Transverse colon (tissue), 4 donors: ENCODE data around the gene OSBPL2. TPM values are rescaled to one million over a fixed set of nuclear protein-coding genes. Genes with fewer than 3 reads are reported as not detected.

Experiments
- DNase-seq: peaks from one replicate; pipeline ENCODE4 v3.0.0-alpha.2; 2019
- H3K27ac ChIP-seq, 4 donors: fragments of 200-600 bp; sonication (generic); 2 replicates each; pipeline ENCODE4 v1.5.1; 2016 to 2018; ENCODE audit warnings: inconsistent platforms in 4 of 4
- H3K27me3 ChIP-seq: fragments of 200-600 bp; sonication (generic); 2 replicates; pipeline ENCODE4 v1.5.1; 2017; ENCODE audit warnings: inconsistent platforms
- H3K36me3 ChIP-seq, 4 donors: fragments of 200-600 bp; sonication (generic); 2 replicates each; pipeline ENCODE4 v1.5.1; 2017 to 2019; ENCODE audit warnings: inconsistent platforms in 4 of 4
- H3K4me1 ChIP-seq, 4 donors: fragments of 200-600 bp; sonication (generic); 2 replicates each; pipeline ENCODE4 v1.5.1; 2017 to 2020; ENCODE audit warnings: inconsistent platforms in 4 of 4
- H3K4me3 ChIP-seq, 4 donors: fragments of 200-600 bp; sonication (generic); 1 replicate in 1 of 4; 2 replicates in 3 of 4; pipeline versions ENCODE4 v1.5.1 to v1.6.1; 2017 to 2019; ENCODE audit warnings: inconsistent platforms in 4 of 4
- H3K9me3 ChIP-seq, 2 donors: fragments of 200-600 bp; sonication (generic); 2 replicates each; pipeline ENCODE4 v1.5.1; 2017 to 2019; ENCODE audit warnings: inconsistent platforms in 2 of 2
- CTCF ChIP-seq, 5 experiments: fragments of 200-600 bp in 3 of 5; fragments of 450-650 bp in 2 of 5; sonication (generic) in 3 of 5; IDR thresholded peaks; 1 replicate in 2 of 5; 2 replicates in 3 of 5; pipeline ENCODE4 v1.5.1; 2016 to 2017; ENCODE audit warnings: antibody characterized with exemption in 5 of 5, inconsistent platforms in 3 of 5, mild to moderate bottlenecking in 2 of 5, moderate library complexity in 1 of 5
- EP300 ChIP-seq: sonication (generic); formaldehyde crosslinking; IDR thresholded peaks from one replicate; pipeline ENCODE4 v1.6.1; 2017; ENCODE audit warnings: antibody characterized with exemption, low read depth
- POLR2A ChIP-seq: fragments of 450-650 bp; IDR thresholded peaks from one replicate; pipeline ENCODE4 v1.6.1; 2016; ENCODE audit warnings: antibody characterized with exemption, mild to moderate bottlenecking, moderate library complexity
- POLR2AphosphoS5 ChIP-seq, 3 donors: sonication (generic); formaldehyde crosslinking; IDR thresholded peaks; one replicate each; pipeline ENCODE4 v1.6.1; 2016; ENCODE audit warnings: antibody characterized with exemption in 3 of 3
- WGBS, 2 donors: methylation state at CpG; one replicate each; pipeline ENCODE4 v1.1.5; 2018; ENCODE audit warnings: low coverage in 1 of 2; 5-methylcytosine and 5-hydroxymethylcytosine counted together
- in situ Hi-C, 4 donors: fragments of 200-750 bp; cut with MboI; loops; one replicate each; pipeline versions ENCODE4 v1.15.0 to v1.15.1; 2017; ENCODE audit warnings: low sequenced_read_pairs in 3 of 4, low pct_ligation_motif_present in 1 of 4, low pct_unique_long_range_greater_than_20kb in 1 of 4
- intact Hi-C: fragments of 100-400 bp; cut with DNase I; formaldehyde crosslinking; loops from one replicate; pipeline ENCODE4 v1.15.1; 2023; ENCODE audit warnings: low total_unique reads
- total RNA-seq, 4 donors: library from RNA; depleted of rRNA; stranded (reverse); fragments of >200 nt; gene quantifications; one replicate each; pipeline ENCODE4 v1.1.0, GENCODE V29; 2016

The OSBPL2 gene
- total RNA-seq, 4 donors from 2014 or later = 36.2 to 101 (median 73.3) TPM

- WGBS, 2 donors = 87% methylated on average over 16 of the region's 16 CpGs; no CpG with 5 or more reads in 1 of the 2 donors
- H3K36me3 ChIP-seq = peaks cover 0 to 17% (median 9%) of the 10 kb centered on the region in 4 donors
- no peak for DNase-seq
- TF ChIP-seq EP300 (no peak), POLR2A (no peak), POLR2AphosphoS5 (IDR thresholded peaks at IDR 0.05) (no peak)
- in situ Hi-C loops (no loop called here), intact Hi-C loops (no loop called here)
- no peaks in the 10 kb centered on the region for H3K9me3 ChIP-seq
- H3K27ac ChIP-seq = no peak overlapping the region
- H3K27me3 ChIP-seq = no peaks in the 10 kb centered on the region
- H3K4me3 ChIP-seq = no peak overlapping the region
- H3K4me1 ChIP-seq = no peaks in the 10 kb centered on the region
These were observed 74.3 kb downstream of the OSBPL2 start for GRCh38 chr20:62312662-62312977.

- no peak overlapping the region for H3K27ac ChIP-seq
- no peaks in the 10 kb centered on the region for H3K9me3 ChIP-seq
- H3K36me3 ChIP-seq = peaks cover 0 to 13% (median 6%) of the 10 kb centered on the region in 4 donors
- in situ Hi-C loops = no loop called here
- no peaks in the 10 kb centered on the region for H3K4me1 ChIP-seq
- intact Hi-C loops = no loop called here
- 94% methylated on average over 26 of the region's 26 CpGs; no CpG with 5 or more reads in 1 of the 2 donors for WGBS, 2 donors
- no peak for DNase-seq
- H3K4me3 ChIP-seq = no peak overlapping the region
- H3K27me3 ChIP-seq = no peaks in the 10 kb centered on the region
- TF ChIP-seq EP300 (no peak), POLR2AphosphoS5 (IDR thresholded peaks at IDR 0.05) (no peak), CTCF (IDR thresholded peaks at IDR 0.05) (no peak), POLR2A (no peak)
These were observed 74.7 kb downstream of the OSBPL2 start for GRCh38 chr20:62313021-62313420.

GRCh38 chr20:62313460-62314338, 75.4 kb downstream of the OSBPL2 start:
- H3K9me3 ChIP-seq = no peaks in the 10 kb centered on the region
- in situ Hi-C loops (no loop called here), intact Hi-C loops (no loop called here)
- H3K36me3 ChIP-seq = peaks cover 0 to 7% (median 3%) of the 10 kb centered on the region in 4 donors
- no peak overlapping the region for H3K4me3 ChIP-seq
- TF ChIP-seq POLR2A (no peak), CTCF (IDR thresholded peaks at IDR 0.05) (no peak), POLR2AphosphoS5 (IDR thresholded peaks at IDR 0.05) (no peak), EP300 (no peak)
- H3K27me3 ChIP-seq = no peaks in the 10 kb centered on the region
- no peaks in the 10 kb centered on the region for H3K4me1 ChIP-seq
- H3K27ac ChIP-seq = no peak overlapping the region
- 90 to 94% methylated on average over 6 to 53 of the region's 55 CpGs for WGBS, 2 donors
- no peak for DNase-seq

- Histone ChIP-seq H3K36me3 (peaks cover 0 to 4% (median 0%) of the 10 kb centered on the region in 4 donors), H3K27me3 (no peaks in the 10 kb centered on the region), H3K4me3 (no peak overlapping the region), H3K27ac (no peak overlapping the region), H3K4me1 (no peaks in the 10 kb centered on the region), H3K9me3 (no peaks in the 10 kb centered on the region)
- intact Hi-C loops = no loop called here
- 88 to 100% methylated on average over 2 to 8 of the region's 12 CpGs for WGBS, 2 donors
- no peak for TF ChIP-seq CTCF (IDR thresholded peaks at IDR 0.05)
- TF ChIP-seq POLR2A = no peak
- no peak for TF ChIP-seq EP300
- TF ChIP-seq POLR2AphosphoS5 (IDR thresholded peaks at IDR 0.05) = no peak
- DNase-seq = no peak
- in situ Hi-C loops = no loop called here
These were observed 76.0 kb downstream of the OSBPL2 start for GRCh38 chr20:62314339-62314638.
